ENCODE data around the gene CBFB. TPM values are rescaled to one million over a fixed set of nuclear protein-coding genes. Genes with fewer than 3 reads are reported as not detected.

CBFB gene
- total and polyA plus RNA-seq, 2 of the 4 experiments (the other 2 are of a cell fraction), result 44.2 to 48.0 TPM

DNA sequence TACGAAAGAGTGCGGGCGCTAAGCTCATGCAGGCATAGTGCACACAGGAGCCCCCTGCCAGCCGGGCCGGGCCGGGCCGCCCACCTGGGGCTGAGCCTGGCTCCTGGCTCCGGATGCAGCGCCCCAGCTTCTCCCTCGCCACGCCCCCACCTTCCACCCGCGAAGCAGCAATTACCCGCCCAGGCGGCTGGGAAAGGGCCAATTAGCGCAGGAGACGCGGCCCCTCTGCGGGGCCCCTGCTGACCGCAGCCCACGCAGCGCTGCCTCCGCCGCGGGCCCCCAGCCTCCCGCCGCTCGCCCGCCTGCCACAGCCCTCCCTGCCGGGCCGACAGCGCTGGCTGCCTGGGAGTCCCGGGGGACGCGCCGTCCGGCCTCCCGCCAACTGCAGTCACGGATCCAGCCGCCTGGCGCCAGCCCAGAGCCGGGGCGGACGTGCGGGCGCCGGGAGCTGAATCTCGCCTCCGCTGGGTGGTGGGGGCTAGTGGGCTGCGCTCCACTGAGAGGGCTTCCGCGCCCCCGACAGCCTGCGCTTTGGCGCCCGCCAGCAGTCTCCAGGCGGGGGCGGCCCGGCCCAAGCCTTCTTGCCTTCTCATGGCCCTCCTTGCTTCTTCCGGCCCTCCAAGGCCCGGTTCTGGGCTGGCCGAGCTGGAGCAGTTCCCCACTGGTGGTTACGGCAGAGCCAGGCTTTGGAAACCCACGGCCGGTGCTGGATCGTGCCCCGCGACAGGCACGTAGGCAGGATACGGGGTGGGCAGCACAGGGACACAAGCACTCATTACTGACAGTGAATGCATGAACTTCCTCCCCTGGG, 14.9 kb upstream of the CBFB start (continued):
- TF ChIP-seq MAFK (IDR thresholded peaks at IDR 0.05; ENCODE audit: low read depth, low read length), result no peak
- no peak for TF ChIP-seq CHD1 (IDR thresholded peaks at IDR 0.05; ENCODE audit: low read depth, low read length)
- peak; percentile 14; the same call in 1 of the 2 replicates for TF ChIP-seq SMC3 (IDR thresholded peaks at IDR 0.05; ENCODE audit: low read depth, low read length)

DNA sequence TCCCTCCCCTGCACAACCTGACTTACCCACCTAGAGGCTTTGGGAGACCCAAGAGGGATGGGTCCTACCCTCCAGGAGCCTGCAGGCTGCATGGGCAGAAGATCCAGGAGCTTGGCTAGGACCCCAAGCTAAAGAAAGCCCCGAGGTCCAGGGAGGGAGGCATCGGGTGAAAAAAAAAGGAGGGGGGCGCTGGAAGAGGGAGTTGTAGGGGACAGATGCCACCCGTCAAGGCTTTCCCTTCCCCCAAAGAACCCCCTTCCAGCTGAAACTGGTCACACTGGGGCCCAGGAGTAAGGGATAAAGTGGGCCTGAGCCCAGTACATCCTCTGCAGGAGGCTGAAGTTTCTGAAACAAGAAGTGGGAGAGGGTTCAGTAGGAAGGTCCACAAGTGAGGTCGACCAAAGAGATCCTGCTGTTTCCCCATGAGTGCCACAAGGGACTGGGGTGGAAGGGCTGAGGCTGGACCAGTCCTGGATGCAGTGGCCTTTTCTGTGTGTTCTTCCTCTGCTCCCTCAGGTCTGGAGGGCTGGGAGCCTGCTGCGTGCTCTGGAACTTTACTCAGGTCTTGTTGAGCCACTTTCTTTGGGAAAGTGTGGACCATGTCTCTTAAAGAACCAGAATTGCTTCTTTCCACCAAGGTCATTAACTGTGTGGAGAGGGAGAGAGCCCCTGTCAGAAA, 14.2 kb upstream of the CBFB start:
- H3K9ac ChIP-seq (ENCODE audit: low read depth, low read length), result no peak overlapping the region; the same call in 1 of the 2 replicates
- peak overlapping the region; percentile 91 for H2AFZ ChIP-seq (replicated peaks; ENCODE audit: low read length, poor library complexity)
- H3K36me3 ChIP-seq (ENCODE audit: control insufficient read depth, insufficient read depth, low read length), result no peaks in the 10 kb centered on the region
- in situ Hi-C loops (cut with MboI; ENCODE audit: low sequenced_read_pairs), result no loop called here
- peaks cover 4% of the 10 kb centered on the region; the same call in 1 of the 2 replicates for H3K4me1 ChIP-seq (ENCODE audit: control insufficient read depth, insufficient read depth, low read length)
- peak overlapping the region; percentile 13 for H2AK9ac ChIP-seq (replicated peaks; ENCODE audit: low read depth, low read length, poor library complexity)
- H3K56ac ChIP-seq (ENCODE audit: extremely low read depth, insufficient read depth, low read length), result no peak overlapping the region
- peak overlapping the region; percentile 49; the same call in 1 of the 2 replicates for H2AK5ac ChIP-seq (ENCODE audit: low read depth, low read length)
- BruUV-seq (replicated peaks), result no TSS peak
- CTCF ChIA-PET, result interaction anchor here (0.6 to 2.5 kb wide), 2 partner anchors 24 to 141 kb away, joined by 3 to 9 read pairs; no protein-coding TSS in a partner anchor
- no peak overlapping the region for H2BK5ac ChIP-seq (ENCODE audit: low read depth, low read length, poor library complexity, severe bottlenecking)
- H3K9me3 ChIP-seq (ENCODE audit: control insufficient read depth, insufficient read depth, low read length), result no peaks in the 10 kb centered on the region
- H3K27me3 ChIP-seq (ENCODE audit: control insufficient read depth, insufficient read depth, low read length), result peaks cover 2% of the 10 kb centered on the region; the same call in 1 of the 2 replicates
- H4K8ac ChIP-seq (ENCODE audit: low read depth in 2 of 2, low read length in 2 of 2), result peak overlapping the region; percentile 25 to 36; a peak in 1 of 4 replicates
- H3K27ac ChIP-seq (ENCODE audit: insufficient read depth, low read length), result no peak overlapping the region; the same call in 1 of the 2 replicates
- ATAC-seq (ENCODE audit: low read depth), result no peak
- H3K18ac ChIP-seq (ENCODE audit: low read depth, low read length), result no peak overlapping the region
- no peak for DNase-seq
- intact Hi-C loops (cut with micrococcal nuclease), result loop anchor here (10.0 kb wide), 1 partner anchor 170 kb away; the partner anchor contains the start of gene MATCAP1
- H3K9me1 ChIP-seq (ENCODE audit: insufficient read depth, low read length), result no peaks in the 10 kb centered on the region
- H2BK20ac ChIP-seq (ENCODE audit: low read depth, low read length), result no peak overlapping the region
- H3K4ac ChIP-seq (ENCODE audit: low read depth, low read length), result peak overlapping the region; percentile 55; the same call in 1 of the 2 replicates
- no peak overlapping the region for H3K14ac ChIP-seq (replicated peaks; ENCODE audit: low read depth, low read length)
- H3K4me3 ChIP-seq (ENCODE audit: insufficient read depth, low read depth, low read length), result no peak overlapping the region
- H2BK120ac ChIP-seq (ENCODE audit: low read depth, low read length), result no peak overlapping the region
- H4K5ac ChIP-seq (ENCODE audit: low read depth, low read length), result peak overlapping the region; percentile 43; the same call in 1 of the 2 replicates
- H2BK15ac ChIP-seq (ENCODE audit: low read depth, low read length), result no peak overlapping the region
- POLR2A ChIA-PET (ENCODE audit: unreplicated experiment), result no interaction called here
- H4K91ac ChIP-seq (ENCODE audit: insufficient read depth, low read depth, low read length), result peak overlapping the region; percentile 43; the same call in 1 of the 2 replicates
- H4K20me1 ChIP-seq (ENCODE audit: insufficient read depth, low read length), result no peaks in the 10 kb centered on the region
- dilution Hi-C loops (cut with HindIII; ENCODE audit: low sequenced_read_pairs, unreplicated experiment), result no loop called here
- no peaks in the 10 kb centered on the region for H3K79me1 ChIP-seq (ENCODE audit: low read depth in 1 of 2, low read length in 2 of 2)
- no peak overlapping the region for H3K23ac ChIP-seq (ENCODE audit: low read depth, low read length)
- H3K4me2 ChIP-seq (ENCODE audit: low read depth, low read length), result peak overlapping the region; percentile 41; the same call in 1 of the 2 replicates
- WGBS, 2 experiments (ENCODE audit: extremely low coverage in 2 of 2, insufficient read length in 1 of 2), result no CpG with 5 or more reads among the region's 6 CpGs
- TF ChIP-seq FOS (IDR thresholded peaks at IDR 0.05; ENCODE audit: low read depth, low read length) (no peak), MAFK (IDR thresholded peaks at IDR 0.05; ENCODE audit: low read depth, low read length) (no peak), RAD21 (IDR thresholded peaks at IDR 0.05; ENCODE audit: low read length) (no peak), RCOR1 (IDR thresholded peaks at IDR 0.05; ENCODE audit: insufficient replicate concordance, low read length) (no peak), MXI1 (IDR thresholded peaks at IDR 0.05; ENCODE audit: borderline replicate concordance, low read depth, low read length) (no peak), NFE2L2 (IDR thresholded peaks at IDR 0.05; ENCODE audit: low read depth, low read length) (no peak), RFX5 (IDR thresholded peaks at IDR 0.05; ENCODE audit: low read depth, low read length) (no peak), CHD1 (IDR thresholded peaks at IDR 0.05; ENCODE audit: low read depth, low read length) (no peak)
- TF ChIP-seq, protein P1, sequence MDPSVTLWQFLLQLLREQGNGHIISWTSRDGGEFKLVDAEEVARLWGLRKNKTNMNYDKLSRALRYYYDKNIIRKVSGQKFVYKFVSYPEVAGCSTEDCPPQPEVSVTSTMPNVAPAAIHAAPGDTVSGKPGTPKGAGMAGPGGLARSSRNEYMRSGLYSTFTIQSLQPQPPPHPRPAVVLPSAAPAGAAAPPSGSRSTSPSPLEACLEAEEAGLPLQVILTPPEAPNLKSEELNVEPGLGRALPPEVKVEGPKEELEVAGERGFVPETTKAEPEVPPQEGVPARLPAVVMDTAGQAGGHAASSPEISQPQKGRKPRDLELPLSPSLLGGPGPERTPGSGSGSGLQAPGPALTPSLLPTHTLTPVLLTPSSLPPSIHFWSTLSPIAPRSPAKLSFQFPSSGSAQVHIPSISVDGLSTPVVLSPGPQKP (IDR thresholded peaks at IDR 0.05; ENCODE audit: borderline replicate concordance, low read depth, low read length), result no peak
- TF ChIP-seq, protein P2, sequence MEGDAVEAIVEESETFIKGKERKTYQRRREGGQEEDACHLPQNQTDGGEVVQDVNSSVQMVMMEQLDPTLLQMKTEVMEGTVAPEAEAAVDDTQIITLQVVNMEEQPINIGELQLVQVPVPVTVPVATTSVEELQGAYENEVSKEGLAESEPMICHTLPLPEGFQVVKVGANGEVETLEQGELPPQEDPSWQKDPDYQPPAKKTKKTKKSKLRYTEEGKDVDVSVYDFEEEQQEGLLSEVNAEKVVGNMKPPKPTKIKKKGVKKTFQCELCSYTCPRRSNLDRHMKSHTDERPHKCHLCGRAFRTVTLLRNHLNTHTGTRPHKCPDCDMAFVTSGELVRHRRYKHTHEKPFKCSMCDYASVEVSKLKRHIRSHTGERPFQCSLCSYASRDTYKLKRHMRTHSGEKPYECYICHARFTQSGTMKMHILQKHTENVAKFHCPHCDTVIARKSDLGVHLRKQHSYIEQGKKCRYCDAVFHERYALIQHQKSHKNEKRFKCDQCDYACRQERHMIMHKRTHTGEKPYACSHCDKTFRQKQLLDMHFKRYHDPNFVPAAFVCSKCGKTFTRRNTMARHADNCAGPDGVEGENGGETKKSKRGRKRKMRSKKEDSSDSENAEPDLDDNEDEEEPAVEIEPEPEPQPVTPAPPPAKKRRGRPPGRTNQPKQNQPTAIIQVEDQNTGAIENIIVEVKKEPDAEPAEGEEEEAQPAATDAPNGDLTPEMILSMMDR (conservative IDR thresholded peaks at IDR 0.05; ENCODE audit: low read depth, low read length), result no peak

All from IMR-90 (cell line).